GM08714 (cell line): ENCODE results near the gene PLXNB2.
A peak's percentile ranks its signal among the peaks of the same experiment; 100 is the strongest.
"Not testable (repeated sequence)": the region's sequence is repeated elsewhere in the genome, so short reads cannot be mapped to it uniquely, and the experiment has no call there.

Source experiments
- H3K4me3 ChIP-seq: fragments of 200-500 bp; sonication (Bioruptor generic); 2 replicates; pipeline ENCODE4 v1.5.1; 2014; ENCODE audit warnings: mild to moderate bottlenecking, low read length, inconsistent platforms
- ZNF274 ChIP-seq: IDR thresholded peaks from 2 replicates; pipeline ENCODE4 v1.6.1; 2012; ENCODE audit warnings: mild to moderate bottlenecking, low read depth, low read length

PLXNB2 gene

GRCh38 chr22:50275181-50276055 is 32.0 kb downstream of the PLXNB2 start:
- no peak overlapping the region for H3K4me3 ChIP-seq
- TF ChIP-seq ZNF274: no peak

- no peak overlapping the region for H3K4me3 ChIP-seq
- no peak for TF ChIP-seq ZNF274
These were observed 32.7 kb downstream of the PLXNB2 start for GRCh38 chr22:50274771-50275170.

DNA sequence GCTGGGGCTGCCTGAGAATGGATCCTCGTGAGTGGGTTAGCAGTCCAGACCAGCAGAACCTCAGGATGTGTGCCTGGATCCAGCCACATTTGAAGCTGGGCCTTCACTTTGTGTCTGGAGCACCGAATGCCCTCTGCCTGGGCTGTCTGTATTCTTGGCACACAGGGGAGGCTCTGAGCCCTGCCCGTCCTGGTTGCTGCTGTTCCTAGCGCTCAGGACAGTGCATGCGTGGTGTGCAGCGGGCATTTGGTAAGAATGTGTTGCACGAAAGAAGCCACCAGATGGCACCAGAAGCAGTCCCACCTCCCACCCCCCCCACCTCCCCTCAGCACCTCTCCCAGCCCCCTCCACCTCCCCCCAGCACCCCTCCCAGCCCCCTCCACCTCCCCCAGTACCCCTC is 33.1 kb downstream of the PLXNB2 start:
- TF ChIP-seq ZNF274: no peak
- H3K4me3 ChIP-seq: no peak overlapping the region

DNA sequence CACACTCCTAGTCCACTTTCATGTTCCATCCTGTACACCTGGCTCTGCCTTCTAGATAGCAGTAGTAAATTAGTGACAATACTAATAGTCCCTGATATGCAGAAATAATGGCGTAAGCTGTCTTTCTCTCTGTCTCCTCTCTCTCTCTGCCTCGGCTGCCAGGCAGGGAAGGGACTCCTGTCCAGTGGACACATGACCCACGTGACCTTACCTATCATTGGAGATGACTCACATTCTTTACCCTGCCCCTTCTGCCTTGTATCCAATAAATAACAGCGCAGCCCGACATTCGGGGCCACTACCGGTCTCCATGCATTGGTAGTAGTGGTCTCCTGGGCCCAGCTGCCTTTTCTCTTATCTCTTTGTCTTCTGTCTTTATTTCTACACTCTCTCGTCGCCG is 33.7 kb downstream of the PLXNB2 start:
- H3K4me3 ChIP-seq: not testable (repeated sequence)

DNA sequence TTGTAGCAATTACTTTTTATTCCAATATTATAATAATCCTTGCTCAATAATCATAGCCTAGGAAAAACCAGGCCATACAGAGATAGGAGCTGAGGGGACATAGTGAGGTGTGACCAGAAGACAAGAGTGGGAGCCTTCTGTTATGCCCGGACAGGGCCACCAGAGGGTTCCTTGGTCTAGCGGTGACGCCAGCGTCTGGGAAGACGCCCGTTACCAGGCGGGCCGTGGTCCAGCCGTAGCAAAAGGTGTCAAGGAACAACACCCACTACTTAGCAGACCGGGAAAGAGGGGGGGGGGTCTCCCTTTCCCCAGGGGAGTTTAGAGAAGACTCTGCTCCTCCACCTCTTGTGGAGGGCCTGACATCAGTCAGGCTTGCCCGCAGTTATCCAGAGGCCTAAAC is 34.1 kb downstream of the PLXNB2 start:
- H3K4me3 ChIP-seq: not testable (repeated sequence)

GRCh38 chr22:50272044-50272802 is 35.2 kb downstream of the PLXNB2 start:
- no peak for TF ChIP-seq ZNF274
- H3K4me3 ChIP-seq: no peak overlapping the region

DNA sequence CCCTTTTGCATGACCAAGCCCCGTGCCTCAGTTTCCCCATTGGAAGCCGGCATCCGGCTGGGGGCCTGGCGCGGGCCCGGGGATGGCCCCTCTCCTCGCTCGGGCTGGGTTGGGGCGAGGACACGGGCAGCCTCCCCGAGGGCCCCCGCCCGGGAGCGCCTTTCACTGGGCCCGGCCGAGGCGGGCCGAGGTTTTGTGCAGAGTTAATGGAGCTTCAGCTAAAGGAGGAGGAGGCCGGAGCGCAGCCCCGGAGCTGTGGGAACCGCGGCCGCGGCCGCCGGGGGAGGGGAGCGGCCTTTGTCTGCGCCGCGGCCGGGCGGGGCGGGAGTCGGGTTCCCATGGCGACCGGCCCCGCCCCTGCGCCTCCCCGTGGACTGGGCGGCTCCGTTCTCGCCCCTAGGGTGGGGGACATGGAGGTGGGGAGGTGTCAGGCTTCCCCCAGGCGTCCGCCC is 35.9 kb downstream of the PLXNB2 start:
- TF ChIP-seq ZNF274: no peak
- H3K4me3 ChIP-seq: peak overlapping the region; percentile 68; the same call in 1 of the 2 replicates

- peak overlapping the region; percentile 68 for H3K4me3 ChIP-seq
- TF ChIP-seq ZNF274: no peak
These were observed 36.6 kb downstream of the PLXNB2 start for GRCh38 chr22:50270666-50271394.

DNA sequence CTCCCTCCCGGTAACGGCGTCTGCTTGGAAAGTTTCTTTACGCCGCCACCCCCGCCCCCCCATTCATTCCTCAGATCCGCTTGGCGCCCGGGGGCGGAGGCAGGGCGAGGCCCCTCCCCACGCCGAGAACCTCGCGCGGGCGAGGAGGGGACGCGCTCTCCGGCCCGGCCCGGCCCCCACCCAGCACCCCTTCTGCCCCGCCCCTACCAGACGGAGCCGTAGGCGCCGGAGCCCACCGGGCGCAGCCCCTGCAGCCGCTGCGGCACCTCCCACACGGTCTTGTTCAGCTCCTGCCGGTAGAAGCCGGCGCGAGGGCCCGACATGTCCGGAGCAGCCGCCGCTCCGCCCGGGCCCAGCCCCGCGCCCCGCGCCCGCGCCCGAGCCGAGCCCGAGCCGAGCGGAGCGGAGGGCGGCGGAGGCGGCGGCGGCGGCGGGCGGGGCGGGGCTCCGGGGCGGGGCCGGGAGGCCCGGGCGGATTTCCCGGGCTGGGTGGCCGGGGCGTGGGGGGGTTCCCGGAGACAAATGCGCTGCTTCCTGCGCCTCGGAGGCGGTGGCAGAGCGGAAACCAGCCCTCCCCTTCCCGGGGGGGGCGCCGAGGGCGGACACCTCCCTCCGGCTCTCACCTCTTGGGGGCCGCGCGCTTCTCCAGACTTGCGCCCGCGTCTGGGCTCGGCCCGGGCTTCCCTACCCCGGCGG is 37.3 kb downstream of the PLXNB2 start, which contains the start of gene MAPK11:
Gene MAPK11 (minus strand): TSS at position 411 of the 696 bp plus-strand sequence. CDS start 88 bp downstream, at position 323.
- TF ChIP-seq ZNF274: no peak
- H3K4me3 ChIP-seq: peak within 1 kb of the TSS; percentile 68

GRCh38 chr22:50269573-50269969 is 37.9 kb downstream of the PLXNB2 start:
- no peak for TF ChIP-seq ZNF274

DNA sequence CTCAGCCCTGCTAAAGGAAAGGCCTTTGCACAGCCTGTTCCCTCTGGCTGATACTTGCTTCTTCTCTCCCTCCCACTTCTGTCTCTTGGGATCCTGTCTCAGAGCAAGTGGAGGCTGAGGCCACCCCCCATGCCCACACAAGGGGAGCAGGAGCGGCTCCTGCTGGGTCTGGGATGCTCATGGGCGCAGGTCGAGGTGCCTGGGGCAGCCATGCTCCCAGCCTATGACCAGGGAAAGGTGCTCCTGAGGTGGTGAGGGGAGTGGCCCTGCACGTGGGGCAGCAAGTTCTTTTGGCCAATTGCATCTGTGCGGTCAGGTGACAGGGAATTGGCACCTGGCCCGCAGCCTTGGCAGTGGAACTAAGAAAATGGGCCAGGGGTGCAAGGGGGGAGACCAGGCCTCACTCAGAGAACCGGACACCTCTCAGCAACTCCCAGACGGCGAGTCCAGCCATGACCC is 38.8 kb downstream of the PLXNB2 start:
- TF ChIP-seq ZNF274: no peak
- no peak overlapping the region for H3K4me3 ChIP-seq

More at GRCh38 chr22:50269573-50269969, 37.9 kb downstream of the PLXNB2 start:
- peak overlapping the region; percentile 50; the same call in 1 of the 2 replicates for H3K4me3 ChIP-seq

GRCh38 chr22:50267591-50268390 is 39.7 kb downstream of the PLXNB2 start:
- no peak overlapping the region for H3K4me3 ChIP-seq
- no peak for TF ChIP-seq ZNF274

GRCh38 chr22:50266994-50267393 is 40.5 kb downstream of the PLXNB2 start:
- TF ChIP-seq ZNF274: no peak
- no peak overlapping the region for H3K4me3 ChIP-seq
